Neural progenitor cell (in vitro differentiated cells): Measurements from ENCODE around the gene CTSS. TPM values are rescaled to one million over a fixed set of nuclear protein-coding genes. Genes with fewer than 3 reads are reported as not detected.

Experiments used
- DNase-seq: peaks from one replicate; pipeline ENCODE4 v3.0.0-alpha.2; 2016; ENCODE audit warnings: low spot score
- H2AFZ ChIP-seq: fragments of 200-600 bp; sonication (generic); replicated peaks from 2 replicates; pipeline ENCODE4 v1.6.1; 2016; ENCODE audit warnings: antibody characterized with exemption
- H3F3A ChIP-seq: fragments of 200-600 bp; sonication (generic); 2 replicates; pipeline ENCODE4 v1.6.1; 2016; ENCODE audit warnings: antibody characterized with exemption, low read depth
- H3K27ac ChIP-seq: fragments of 200-600 bp; sonication (generic); 2 replicates; pipeline ENCODE4 v1.5.1; 2016; ENCODE audit warnings: mild to moderate bottlenecking
- H3K27me3 ChIP-seq: fragments of 200-600 bp; sonication (generic); 2 replicates; pipeline ENCODE4 v1.6.1; 2016; ENCODE audit warnings: mild to moderate bottlenecking, moderate library complexity
- H3K36me3 ChIP-seq: fragments of 200-600 bp; sonication (generic); 2 replicates; pipeline ENCODE4 v1.5.1; 2016
- H3K4me1 ChIP-seq: fragments of 200-600 bp; sonication (generic); 2 replicates; pipeline ENCODE4 v1.6.1; 2016; ENCODE audit warnings: mixed run types
- H3K4me2 ChIP-seq: fragments of 200-600 bp; sonication (generic); 2 replicates; pipeline ENCODE4 v1.6.1; 2016
- H3K4me3 ChIP-seq: fragments of 200-600 bp; sonication (generic); 2 replicates; pipeline ENCODE4 v1.5.1; 2016
- H3K79me2 ChIP-seq: fragments of 200-600 bp; sonication (generic); 2 replicates; pipeline ENCODE4 v1.6.1; 2016; ENCODE audit warnings: low read depth
- H3K9ac ChIP-seq: fragments of 200-600 bp; sonication (generic); 2 replicates; pipeline ENCODE4 v1.6.1; 2016
- H3K9me3 ChIP-seq: fragments of 200-600 bp; sonication (generic); 2 replicates; pipeline ENCODE4 v1.5.1; 2016; ENCODE audit warnings: low read depth
- H4K20me1 ChIP-seq: fragments of 200-600 bp; sonication (generic); 2 replicates; pipeline ENCODE4 v1.6.1; 2016; ENCODE audit warnings: low read depth
- H3K27ac Mint-ChIP-seq: 3 replicates; pipeline ENCODE4 v1.8.0; 2021; ENCODE audit warnings: mixed read lengths
- H3K27me3 Mint-ChIP-seq: 2 replicates; pipeline ENCODE4 v1.8.0; 2022; ENCODE audit warnings: low read depth, mild to moderate bottlenecking, inconsistent platforms, moderate library complexity, mixed read lengths; ENCODE audit not compliant: insufficient read depth
- H3K36me3 Mint-ChIP-seq: 3 replicates; pipeline ENCODE4 v1.8.0; 2021; ENCODE audit warnings: mixed read lengths
- H3K4me1 Mint-ChIP-seq: 3 replicates; pipeline ENCODE4 v1.8.0; 2021; ENCODE audit warnings: mixed read lengths
- H3K4me3 Mint-ChIP-seq: 3 replicates; pipeline ENCODE4 v1.8.0; 2021; ENCODE audit warnings: mild to moderate bottlenecking, moderate library complexity, mixed read lengths
- H3K9me3 Mint-ChIP-seq: 3 replicates; pipeline ENCODE4 v1.8.0; 2020; ENCODE audit warnings: mixed read lengths
- EZH2 ChIP-seq: fragments of 200-600 bp; sonication (generic); IDR thresholded peaks from 2 replicates; pipeline ENCODE4 v1.6.1; 2017; ENCODE audit warnings: antibody characterized with exemption, mild to moderate bottlenecking, moderate library complexity
- EZH2phosphoT487 ChIP-seq: fragments of 200-600 bp; sonication (generic); IDR thresholded peaks from 2 replicates; pipeline ENCODE4 v1.6.1; 2017; ENCODE audit warnings: antibody characterized with exemption
- total RNA-seq: library from RNA; depleted of rRNA; stranded (reverse); fragments of >200 nt; gene quantifications from 2 replicates; pipeline ENCODE4 v1.2.3, GENCODE V29; 2015; ENCODE audit warnings: low replicate concordance
- TF ChIP-seq, protein P1 (sequence below): fragments of 200-600 bp; sonication (generic); IDR thresholded peaks from 2 replicates; pipeline ENCODE4 v1.5.1; 2017; ENCODE audit warnings: antibody characterized with exemption, mild to moderate bottlenecking

Gene CTSS
- total RNA-seq, 1 donor from 2014 or later, result not detected

DNA sequence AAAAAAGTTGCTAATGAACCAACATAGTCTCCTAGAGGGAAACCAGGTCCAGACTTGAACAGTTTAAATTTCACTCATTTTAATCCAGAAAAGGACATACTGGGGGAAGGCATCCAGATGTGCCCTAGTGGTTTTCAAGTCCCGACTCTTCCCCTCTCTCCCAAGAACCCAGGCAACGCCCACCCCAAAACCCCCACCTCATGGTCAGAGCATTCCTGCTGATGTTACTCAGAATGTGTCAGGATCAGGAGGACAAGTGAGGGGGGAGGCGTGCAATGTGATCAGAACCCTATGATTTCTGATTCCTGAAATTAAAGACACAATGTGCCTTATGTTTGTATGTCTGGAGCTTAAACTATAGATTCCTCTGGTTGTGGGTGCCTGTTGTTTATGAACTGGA is 44.1 kb upstream of the CTSS start:
- Histone ChIP-seq H3F3A (no peaks in the 10 kb centered on the region), H3K9ac (no peak overlapping the region), H3K79me2 (no peaks in the 10 kb centered on the region), H3K9me3 (no peaks in the 10 kb centered on the region), H3K27ac (no peak overlapping the region), H3K4me2 (no peak overlapping the region), H3K4me1 (peaks cover 20% of the 10 kb centered on the region), H4K20me1 (no peaks in the 10 kb centered on the region), H3K4me3 (no peak overlapping the region), H2AFZ (no peak overlapping the region), H3K36me3 (no peaks in the 10 kb centered on the region), H3K27me3 (no peaks in the 10 kb centered on the region)
- no peaks in the 10 kb centered on the region for H3K36me3 Mint-ChIP-seq
- no peak overlapping the region for H3K4me3 Mint-ChIP-seq
- H3K27ac Mint-ChIP-seq, result no peak overlapping the region
- H3K27me3 Mint-ChIP-seq, result no peaks in the 10 kb centered on the region
- no peaks in the 10 kb centered on the region for H3K9me3 Mint-ChIP-seq
- DNase-seq, result no peak
- H3K4me1 Mint-ChIP-seq, result peaks cover 18% of the 10 kb centered on the region
- no peak for TF ChIP-seq EZH2phosphoT487
- TF ChIP-seq EZH2, result no peak
- TF ChIP-seq, protein P1, sequence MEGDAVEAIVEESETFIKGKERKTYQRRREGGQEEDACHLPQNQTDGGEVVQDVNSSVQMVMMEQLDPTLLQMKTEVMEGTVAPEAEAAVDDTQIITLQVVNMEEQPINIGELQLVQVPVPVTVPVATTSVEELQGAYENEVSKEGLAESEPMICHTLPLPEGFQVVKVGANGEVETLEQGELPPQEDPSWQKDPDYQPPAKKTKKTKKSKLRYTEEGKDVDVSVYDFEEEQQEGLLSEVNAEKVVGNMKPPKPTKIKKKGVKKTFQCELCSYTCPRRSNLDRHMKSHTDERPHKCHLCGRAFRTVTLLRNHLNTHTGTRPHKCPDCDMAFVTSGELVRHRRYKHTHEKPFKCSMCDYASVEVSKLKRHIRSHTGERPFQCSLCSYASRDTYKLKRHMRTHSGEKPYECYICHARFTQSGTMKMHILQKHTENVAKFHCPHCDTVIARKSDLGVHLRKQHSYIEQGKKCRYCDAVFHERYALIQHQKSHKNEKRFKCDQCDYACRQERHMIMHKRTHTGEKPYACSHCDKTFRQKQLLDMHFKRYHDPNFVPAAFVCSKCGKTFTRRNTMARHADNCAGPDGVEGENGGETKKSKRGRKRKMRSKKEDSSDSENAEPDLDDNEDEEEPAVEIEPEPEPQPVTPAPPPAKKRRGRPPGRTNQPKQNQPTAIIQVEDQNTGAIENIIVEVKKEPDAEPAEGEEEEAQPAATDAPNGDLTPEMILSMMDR, result no peak

DNA sequence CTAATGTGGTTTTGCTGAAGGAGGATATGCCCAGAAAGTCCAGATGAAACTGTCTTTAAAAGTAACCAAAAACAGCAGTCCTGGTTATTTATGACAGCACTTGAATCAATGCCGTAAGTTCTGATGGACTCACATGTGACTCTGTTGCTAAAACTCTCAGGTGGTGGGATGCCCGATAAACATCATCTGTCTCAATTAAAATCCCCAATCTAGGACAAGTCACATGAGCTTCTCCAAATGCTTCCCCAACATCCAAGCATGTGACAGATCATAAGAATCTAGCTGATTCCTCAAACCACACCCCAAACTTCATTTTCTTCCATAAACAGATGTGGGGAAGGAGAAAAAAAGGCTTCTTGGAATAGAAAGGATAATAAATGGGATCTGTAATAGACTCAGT is 43.3 kb upstream of the CTSS start:
- Histone ChIP-seq H2AFZ (no peak overlapping the region), H3K4me1 (peaks cover 20% of the 10 kb centered on the region), H3F3A (no peaks in the 10 kb centered on the region), H3K36me3 (no peaks in the 10 kb centered on the region), H3K4me3 (no peak overlapping the region), H3K27me3 (no peaks in the 10 kb centered on the region), H3K9ac (peak overlapping the region; percentile 6), H3K4me2 (no peak overlapping the region), H3K27ac (no peak overlapping the region), H3K9me3 (no peaks in the 10 kb centered on the region), H3K79me2 (no peaks in the 10 kb centered on the region), H4K20me1 (no peaks in the 10 kb centered on the region)
- H3K27me3 Mint-ChIP-seq, result no peaks in the 10 kb centered on the region
- H3K9me3 Mint-ChIP-seq, result no peaks in the 10 kb centered on the region
- peaks cover 18% of the 10 kb centered on the region for H3K4me1 Mint-ChIP-seq
- no peak for TF ChIP-seq EZH2phosphoT487
- TF ChIP-seq, protein P1, result no peak
- TF ChIP-seq EZH2, result no peak
- H3K4me3 Mint-ChIP-seq, result no peak overlapping the region
- no peak for DNase-seq
- no peak overlapping the region for H3K27ac Mint-ChIP-seq
- no peaks in the 10 kb centered on the region for H3K36me3 Mint-ChIP-seq

- no peak within 1 kb of the TSS for H3K27ac ChIP-seq
- peak within 1 kb of the TSS; percentile 45 for H3K4me2 ChIP-seq
- peaks cover 18% of the 10 kb centered on the region for H3K4me1 Mint-ChIP-seq
- H4K20me1 ChIP-seq, result no peaks in the 10 kb centered on the region
- no peaks in the 10 kb centered on the region for H3K9me3 Mint-ChIP-seq
- TF ChIP-seq EZH2, result no peak
- TF ChIP-seq, protein P1, result no peak
- no peak for TF ChIP-seq EZH2phosphoT487
- H3K4me3 Mint-ChIP-seq, result peak within 1 kb of the TSS; percentile 50
- peak within 1 kb of the TSS; percentile 6 for H3K9ac ChIP-seq
- no peaks in the 10 kb centered on the region for H3K79me2 ChIP-seq
- no peak for DNase-seq
- no peaks in the 10 kb centered on the region for H3K36me3 Mint-ChIP-seq
- no peaks in the 10 kb centered on the region for H3K36me3 ChIP-seq
- H3K27me3 ChIP-seq, result no peaks in the 10 kb centered on the region
- no peaks in the 10 kb centered on the region for H3K9me3 ChIP-seq
- H3F3A ChIP-seq, result no peaks in the 10 kb centered on the region
- no peak within 1 kb of the TSS for H3K4me3 ChIP-seq
- no peaks in the 10 kb centered on the region for H3K27me3 Mint-ChIP-seq
- H2AFZ ChIP-seq, result peak within 1 kb of the TSS; percentile 4
- H3K27ac Mint-ChIP-seq, result peak within 1 kb of the TSS; percentile 36
- H3K4me1 ChIP-seq, result peaks cover 20% of the 10 kb centered on the region
Measured at GRCh38 chr1:150808121-150808520, 42.5 kb upstream of the CTSS start, which contains the start of gene CTSK. TSS of gene CTSK (minus strand) at chr1:150808260. CDS start at chr1:150806805, 1,455 bp downstream.
